Measurements from ENCODE around the gene AEBP1.

AEBP1 gene

DNA sequence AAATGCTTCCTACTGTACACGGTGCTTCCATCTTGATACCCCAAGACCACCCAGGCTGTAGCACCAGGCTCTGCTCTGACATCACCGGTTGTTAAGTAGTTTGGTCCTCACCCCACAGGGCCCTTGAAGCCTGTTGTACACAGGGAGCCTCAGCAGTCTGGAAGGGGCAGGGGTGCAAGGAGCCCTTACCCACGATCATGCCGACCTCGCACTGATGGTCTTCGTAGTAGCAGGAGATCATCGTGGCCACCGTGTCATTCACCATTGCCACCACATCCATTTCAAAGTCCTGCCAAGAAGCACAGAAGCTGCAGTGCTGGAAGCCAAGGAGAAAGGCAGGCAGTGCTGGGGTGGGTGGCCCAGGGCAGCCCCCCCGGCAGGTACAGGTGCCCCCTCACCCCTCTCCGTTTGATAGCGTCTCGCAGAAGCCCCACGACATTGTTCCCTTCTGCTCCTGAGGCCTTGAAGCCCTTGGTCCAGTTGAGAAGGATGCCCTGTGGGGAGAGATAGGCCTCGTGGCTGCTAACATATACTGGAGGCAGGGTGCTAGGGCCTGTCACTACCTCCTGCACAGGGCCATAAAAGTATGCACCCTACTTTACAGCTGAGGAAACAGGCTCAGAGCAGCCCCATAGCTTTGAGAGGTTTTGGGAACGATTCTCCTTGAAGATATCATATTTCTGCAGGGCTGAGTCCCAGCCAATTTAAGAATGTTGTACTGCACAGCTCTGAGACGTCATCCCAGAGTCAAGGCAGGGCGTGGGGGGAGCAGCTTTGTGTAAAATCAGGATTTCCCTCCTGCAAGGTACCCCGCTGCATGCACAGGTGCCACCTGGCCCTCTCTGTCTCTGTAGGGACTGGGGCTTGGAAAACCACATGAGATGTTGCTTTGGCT is 45.7 kb downstream of the AEBP1 start:
- DNase-seq (ENCODE audit: extremely low spot score, insufficient read length, low read depth) (no peak), FAIRE-seq (no peak)

DNA sequence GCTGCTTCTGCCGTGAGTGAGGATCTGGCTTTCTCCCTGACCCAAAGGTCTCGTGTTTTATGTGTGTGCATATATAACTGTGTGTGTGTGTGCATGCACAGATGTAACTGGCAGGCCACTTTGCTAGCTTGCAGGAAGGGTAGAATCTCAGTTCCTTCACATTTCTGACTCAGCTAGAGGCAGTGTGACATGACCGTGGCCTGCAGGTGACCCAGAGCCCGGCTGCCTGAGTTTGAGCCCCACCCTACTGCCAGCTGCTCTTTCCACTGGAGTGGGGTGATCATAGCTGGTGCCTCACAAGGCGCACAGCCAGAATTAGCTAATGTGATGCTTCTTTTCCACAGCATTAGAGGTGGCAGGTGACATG is 46.3 kb downstream of the AEBP1 start:
- DNase-seq (ENCODE audit: extremely low spot score, insufficient read length, low read depth) (no peak), FAIRE-seq (no peak)

DNA sequence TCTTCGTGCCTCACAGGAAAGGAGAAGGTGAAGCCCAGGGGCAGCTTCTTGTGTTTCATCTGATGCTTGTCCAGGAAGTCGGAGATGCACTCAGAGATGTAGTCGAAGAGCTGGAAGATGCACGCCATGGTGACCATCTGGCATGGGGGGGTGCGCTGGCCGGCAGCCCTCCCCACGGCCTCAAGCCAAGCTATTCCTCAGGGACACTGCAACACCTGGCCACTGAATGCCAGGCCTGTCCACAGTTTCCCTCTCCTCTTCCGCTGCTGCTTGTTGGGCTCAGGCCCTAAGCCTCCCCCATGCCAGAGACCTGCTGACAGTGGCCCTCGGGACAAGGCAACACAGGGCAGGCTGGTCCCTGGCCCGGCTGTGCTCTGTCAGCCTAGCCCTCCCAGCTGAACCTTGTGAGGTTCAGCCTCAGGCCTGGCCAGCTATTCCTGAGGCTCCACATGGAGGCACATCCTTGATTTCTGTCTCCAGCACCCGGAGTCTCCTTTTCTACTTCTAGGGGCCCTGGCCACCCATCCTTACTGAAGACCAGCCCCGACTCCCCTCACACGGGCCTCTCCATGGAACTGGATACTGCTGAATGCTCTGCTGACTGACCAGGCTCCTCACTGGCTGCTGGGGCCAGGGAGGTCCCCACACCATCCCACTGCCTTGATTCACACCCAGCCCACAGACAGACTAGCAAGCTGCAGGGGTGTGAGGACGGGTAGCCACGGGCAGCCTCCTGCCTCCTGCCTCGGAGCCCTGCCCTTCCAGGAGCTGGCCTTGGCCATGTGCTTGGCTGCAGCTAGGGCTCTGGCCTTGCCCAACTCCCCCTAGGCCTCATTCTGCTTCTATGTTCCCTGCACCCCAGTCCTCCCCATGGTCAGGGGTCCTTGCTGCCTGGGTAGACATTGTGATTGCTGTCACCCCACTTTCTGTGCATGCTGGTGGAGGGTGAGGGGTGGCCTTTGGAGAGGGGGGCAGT is 47.1 kb downstream of the AEBP1 start:
- FAIRE-seq (no peak), DNase-seq (ENCODE audit: extremely low spot score, insufficient read length, low read depth) (no peak)

DNA sequence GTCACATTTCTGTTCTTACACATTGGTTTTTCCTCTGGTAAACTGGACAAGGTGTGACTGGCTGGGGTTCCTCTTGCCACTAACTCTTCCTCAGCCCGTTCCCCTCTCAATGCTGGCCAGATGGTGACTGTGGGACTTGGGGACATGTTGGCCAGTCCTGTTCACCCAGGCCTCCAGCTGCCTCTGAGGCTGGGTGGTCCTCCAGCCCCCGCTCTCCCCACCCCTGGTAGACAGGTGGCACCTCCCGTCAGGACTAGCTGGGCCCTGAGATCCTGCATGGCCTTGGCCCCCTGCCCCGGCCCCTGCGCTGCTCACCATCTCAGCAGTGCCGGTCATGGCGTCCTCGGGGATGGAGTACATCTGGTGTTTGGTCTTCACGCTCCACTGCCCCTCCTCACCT is 47.8 kb downstream of the AEBP1 start:
- DNase-seq (ENCODE audit: extremely low spot score, insufficient read length, low read depth), result no peak
- FAIRE-seq, result no peak

DNA sequence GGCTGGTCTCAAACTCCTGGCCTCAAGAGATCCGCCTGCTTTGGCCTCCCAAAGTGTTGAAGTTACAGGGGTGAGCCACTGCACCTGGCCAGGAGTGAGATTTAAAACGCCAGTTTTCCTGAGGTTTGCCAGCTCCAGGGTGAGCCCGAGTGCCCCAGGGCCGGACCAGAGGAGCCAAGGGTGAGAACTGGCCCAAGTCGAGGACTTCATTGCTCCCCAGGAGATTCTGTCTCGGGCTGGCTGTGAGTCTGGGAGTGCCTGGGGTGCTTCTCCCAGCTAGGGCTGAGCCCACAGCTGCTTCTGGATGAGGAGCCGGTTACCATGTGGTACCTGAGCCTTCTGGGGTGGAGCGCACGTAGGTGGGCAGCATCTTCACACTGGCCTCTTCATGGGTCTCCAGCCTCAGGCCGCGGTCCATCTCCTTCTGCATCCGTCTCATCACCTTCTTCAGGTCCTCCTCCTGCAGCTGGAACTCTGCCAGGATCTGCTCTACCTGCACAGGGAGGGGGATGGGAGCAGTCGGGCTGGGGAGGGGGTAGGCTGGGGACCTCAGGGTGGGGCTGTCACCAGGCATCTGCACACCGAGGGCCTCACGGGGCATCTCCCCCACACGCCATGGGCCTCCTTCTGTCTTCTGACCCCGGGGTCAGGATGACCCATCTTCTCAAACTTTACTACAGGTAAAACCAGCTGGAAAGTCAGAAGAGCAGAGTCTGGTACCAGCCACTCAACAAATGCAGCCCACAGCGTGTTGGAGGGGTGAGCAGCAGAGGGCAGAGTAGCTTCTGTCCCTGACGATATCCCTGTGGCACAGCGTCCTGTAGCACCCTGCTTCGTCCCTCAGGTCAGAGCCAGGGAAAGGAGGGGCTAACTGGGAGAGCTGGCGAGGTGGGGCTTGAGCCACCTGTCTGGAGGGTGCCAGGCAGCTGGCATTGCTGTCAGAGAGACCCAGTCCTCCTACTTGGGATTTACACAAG is 49.1 kb downstream of the AEBP1 start:
- DNase-seq (ENCODE audit: extremely low spot score, insufficient read length, low read depth) (no peak), FAIRE-seq (no peak)

DNA sequence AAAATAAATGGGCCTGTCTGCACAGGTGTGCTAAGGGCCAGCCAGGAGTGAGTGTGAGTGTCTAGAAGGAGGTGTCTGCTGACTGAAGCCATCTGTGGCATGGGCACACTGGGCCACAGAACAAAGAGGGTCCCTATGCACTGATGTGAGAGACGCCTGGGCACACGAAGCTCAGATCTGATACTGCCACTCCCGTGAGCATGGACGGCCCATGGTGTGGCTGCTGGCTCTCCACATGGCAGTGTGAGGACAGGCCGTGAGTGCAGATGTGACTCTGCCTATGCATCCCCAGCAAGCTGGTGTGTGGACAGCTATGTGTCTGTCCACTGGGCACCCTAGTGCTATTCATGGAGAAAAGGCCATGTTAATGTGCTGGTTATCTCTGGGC is 49.8 kb downstream of the AEBP1 start:
- DNase-seq (ENCODE audit: extremely low spot score, insufficient read length, low read depth), result no peak

DNA sequence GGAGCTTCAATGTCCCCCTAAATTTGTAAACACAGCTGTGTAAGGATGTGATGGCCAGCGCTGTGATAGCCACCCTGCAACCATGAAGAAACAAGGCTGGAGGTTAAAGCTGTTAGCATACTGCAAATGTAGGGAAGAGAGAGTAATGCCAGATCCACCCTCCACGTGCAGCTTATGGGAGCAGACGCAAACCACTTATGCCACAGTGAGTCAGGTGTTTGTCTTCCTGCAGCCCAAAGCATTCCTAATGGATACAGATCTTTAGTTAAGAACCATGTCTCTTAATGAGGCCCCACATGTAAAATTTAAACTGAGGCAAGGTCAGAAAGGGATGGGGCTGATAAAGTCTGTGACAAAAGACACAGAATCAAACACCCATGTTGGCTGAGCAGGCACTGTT is 50.6 kb downstream of the AEBP1 start:
- FAIRE-seq, result no peak

More for the DNA sequence above, 49.8 kb downstream of the AEBP1 start:
- FAIRE-seq, result no peak

DNA sequence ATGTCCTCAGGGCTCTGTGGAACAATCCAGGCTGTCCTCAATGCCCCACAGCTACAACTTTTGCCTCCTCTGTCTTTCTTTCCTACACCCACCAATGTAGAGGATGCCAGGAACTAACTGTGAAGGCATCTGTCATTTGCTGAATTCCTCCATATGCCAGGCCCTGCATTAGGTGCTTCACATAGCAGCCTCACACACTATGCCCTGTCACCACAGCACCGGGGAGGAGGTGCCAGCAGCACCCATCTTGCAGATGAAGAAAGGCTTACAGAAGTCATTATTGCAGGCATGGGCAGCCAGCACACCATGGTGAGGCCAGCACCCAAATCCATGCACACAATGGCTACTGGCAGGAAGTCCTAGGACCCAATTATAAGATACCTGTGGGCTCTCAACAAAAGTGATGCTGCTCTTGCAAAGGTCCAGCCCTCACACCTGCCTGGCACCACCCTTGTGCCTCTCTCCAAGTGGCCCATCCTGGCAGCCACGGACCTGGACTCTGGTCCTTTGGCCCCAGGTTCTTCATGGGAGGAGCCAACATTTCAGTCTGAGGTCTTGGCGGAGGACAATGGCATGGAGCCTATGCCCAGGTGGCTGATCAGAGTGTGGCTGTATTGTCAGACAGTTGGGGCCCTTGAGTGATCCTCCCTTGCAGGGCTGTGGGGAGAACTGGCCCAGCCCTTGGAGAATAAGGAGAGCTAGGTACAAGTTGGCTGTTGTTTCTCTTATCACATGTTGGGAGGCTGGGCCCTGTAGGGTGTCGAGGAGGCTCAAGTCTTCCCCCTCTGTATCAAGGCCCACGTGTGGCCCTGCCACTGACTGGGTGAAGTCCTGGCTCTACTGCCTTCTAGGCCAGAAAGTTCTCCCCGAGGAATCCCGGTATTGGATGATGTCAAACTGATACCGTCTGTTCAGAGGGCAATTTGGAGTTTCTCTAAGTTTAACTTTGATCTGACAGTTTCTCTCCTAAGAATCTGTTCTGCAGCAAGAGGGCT is 51.3 kb downstream of the AEBP1 start:
- DNase-seq (ENCODE audit: extremely low spot score, insufficient read length, low read depth) (no peak), FAIRE-seq (no peak)

More for the DNA sequence above, 50.6 kb downstream of the AEBP1 start:
- DNase-seq (ENCODE audit: extremely low spot score, insufficient read length, low read depth), result no peak

DNA sequence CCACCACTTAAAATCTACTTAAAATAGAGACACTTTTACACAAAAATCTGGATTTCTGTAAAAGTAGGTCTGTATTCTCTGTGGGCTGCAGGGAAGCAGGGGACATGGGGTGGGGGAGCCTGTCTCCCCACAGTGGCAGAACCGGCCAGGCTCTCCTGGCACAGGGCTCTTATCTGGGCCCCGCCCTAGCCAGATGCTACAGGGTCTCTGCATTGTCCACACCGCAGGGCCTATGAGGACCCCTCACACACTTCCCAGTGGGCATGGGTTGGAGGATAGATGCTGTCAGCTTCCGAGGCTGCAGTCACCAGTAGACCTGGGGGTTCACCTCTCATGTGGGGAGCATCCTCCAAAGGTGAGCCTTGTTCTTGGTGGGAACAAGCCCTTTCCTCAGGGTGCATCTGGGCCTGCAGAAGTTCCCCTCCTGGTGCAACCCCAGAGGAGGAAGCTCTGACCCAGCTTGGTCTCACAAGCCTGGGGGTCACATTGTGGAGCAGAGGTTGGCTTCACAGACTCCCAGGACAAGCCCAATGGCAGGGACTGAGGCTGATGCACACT is 52.4 kb downstream of the AEBP1 start:
- FAIRE-seq, result no peak

DNA sequence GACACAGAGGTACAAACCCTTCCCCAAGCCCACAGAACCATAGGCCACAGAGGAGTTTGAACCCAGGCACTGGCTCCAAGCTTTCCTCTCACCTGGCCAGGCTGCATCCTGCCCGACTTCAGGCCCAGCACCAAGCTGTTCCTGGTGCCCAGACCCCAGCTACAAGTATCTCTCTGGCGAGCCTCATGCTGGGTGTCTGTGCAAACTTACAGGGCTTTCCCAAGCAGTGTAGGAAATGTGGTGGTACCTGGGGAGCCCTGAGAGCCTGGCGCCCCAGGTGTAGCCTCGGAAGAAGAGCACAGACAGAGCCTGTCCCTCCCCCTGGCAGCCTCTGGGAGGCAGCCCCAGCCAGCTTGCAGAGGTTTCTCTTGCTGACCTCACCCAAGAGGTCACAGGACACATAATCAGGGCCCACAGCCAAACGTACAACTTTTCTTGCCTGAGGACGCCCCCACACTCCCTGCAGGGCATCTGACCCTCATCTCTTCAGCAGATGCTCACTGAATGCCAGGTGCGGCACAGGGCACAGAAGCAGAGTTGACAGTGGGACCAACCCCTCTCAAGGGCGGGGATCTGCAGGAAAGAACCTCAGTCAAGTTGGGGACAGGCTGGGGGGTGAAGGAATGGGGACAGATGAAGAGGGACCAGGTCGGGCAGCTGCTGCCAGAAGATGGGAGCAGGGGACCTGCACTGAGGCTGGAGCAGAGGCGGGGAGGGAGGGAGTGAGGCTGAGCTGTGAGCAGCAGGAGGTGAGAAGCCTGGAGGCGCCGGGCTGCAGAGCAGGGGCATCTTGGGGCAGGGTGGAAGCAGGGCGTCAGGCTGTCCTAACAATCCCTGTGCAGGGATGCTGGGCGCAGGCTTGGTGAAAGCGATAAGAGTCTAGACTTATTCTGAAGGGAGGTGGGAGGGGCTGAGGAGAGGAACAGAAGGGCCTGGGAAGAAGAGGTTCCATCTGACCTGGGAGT is 53.3 kb downstream of the AEBP1 start:
- no peak for DNase-seq (ENCODE audit: extremely low spot score, insufficient read length, low read depth)
- no peak for FAIRE-seq

More for the DNA sequence above, 52.4 kb downstream of the AEBP1 start:
- DNase-seq (ENCODE audit: extremely low spot score, insufficient read length, low read depth), result no peak

DNA sequence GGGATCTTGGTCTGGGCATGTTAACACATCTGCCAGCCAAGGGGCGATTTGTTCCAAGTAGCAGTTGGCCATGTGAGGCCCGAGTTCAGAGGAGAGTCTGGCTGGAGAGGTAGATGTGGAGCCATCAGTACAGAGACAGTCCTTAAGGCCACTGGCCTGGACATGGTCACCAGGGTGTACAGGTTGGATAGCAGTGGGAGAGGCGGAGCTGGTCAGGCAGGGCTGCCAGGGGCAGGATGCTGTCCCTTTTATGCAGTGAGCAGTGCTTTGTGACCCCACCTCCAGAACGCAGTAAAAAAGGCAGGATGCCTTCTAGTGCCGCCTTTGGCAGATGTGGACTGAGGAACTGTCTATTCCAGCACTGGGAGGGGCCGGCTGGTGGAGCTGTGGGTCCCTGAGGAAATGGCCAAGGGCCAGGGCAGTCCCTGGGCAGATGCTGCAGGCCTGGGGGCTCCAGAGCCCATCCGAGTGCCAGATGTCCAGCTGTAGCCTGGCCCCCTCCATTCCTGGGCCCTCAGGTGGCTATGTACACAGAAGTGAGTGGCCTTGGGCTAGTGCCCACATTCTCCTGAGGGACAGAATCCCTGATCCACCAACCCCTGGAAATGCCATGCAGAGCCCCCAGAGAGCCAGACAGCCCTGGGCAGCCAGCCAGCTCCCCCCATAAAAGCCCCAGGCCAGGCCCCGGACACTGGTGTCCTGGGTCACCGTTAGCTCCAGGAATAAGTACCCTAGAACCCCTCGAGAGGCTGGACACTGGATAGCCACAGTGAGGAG is 54.1 kb downstream of the AEBP1 start:
- no peak for DNase-seq (ENCODE audit: extremely low spot score, insufficient read length, low read depth)
- FAIRE-seq, result no peak

DNA sequence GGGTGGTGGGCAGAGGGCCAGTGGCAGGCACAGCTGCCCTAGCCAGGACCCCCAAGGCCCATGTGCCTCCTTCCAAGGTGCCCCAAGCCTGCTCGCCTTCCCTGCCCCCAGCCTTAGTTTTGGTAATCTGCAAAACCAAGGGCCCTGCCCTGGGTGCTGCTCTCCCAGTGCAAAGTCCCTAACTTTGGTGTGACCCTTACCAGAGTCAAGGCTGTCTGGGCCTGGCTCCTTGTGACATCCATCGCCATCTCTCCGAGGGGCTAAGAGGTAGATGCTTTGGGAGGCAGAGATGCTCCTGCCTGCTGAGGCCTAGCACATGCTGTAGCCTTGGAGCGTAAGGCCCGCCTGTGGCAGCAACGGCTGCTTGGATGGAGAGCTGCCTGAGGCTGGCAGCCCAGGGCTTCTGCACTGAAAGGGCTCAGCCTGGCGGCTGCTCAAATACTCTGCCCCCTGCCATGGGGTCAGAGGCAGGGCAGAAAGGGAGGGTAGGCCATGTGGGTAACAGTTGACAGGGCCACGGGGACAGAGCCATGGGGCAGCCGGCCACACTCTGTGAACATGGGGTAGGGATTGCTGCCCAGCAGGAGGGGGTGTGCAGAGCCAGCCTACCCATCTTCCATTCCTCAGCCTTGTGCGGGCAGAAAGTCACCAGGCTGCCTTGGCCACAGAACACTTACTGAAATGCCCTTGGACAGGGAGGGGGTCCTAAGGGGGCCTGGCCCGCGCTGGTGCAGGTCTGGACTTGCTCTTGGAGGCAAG is 54.9 kb downstream of the AEBP1 start:
- DNase-seq (ENCODE audit: extremely low spot score, insufficient read length, low read depth) (no peak), FAIRE-seq (no peak)

DNA sequence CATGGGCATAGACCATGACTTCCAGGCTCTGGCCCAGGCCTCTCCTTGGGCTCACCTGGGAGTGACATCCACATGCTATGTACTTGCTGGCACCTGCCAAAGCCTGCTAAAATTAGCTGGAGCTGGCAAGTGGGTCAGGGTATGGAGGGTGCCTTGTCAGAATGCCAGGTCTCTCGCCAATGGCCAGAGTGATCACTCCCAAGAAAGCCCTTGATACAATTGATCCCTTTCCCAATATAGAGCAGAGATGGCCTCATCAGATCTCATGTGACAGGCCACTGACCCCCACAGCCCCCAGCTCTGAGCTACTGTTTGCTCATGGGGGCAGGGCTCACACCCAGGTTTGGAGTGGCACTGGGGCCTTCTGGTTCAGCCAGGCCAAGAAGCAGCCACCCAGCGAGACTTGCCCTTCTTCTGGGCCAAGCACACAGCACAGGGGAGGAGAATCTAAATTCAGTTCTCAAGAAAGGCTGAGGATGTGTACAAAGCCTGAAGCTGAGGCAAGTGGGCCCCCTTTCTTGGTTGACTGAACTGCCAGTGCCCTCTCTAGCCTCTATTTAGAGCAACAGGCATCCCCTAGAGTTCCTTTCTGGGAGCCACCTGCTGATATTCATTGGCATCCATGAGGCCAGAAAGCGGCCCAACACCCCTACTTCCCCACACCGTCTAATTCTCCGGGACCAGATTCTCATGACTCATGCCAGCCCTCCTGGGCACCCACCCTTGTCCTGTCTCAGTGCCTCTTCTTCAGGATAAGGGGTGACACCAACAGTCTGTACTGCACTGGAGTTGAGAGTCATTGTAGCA is 55.9 kb downstream of the AEBP1 start:
- DNase-seq (ENCODE audit: extremely low spot score, insufficient read length, low read depth) (no peak), FAIRE-seq (no peak)

DNA sequence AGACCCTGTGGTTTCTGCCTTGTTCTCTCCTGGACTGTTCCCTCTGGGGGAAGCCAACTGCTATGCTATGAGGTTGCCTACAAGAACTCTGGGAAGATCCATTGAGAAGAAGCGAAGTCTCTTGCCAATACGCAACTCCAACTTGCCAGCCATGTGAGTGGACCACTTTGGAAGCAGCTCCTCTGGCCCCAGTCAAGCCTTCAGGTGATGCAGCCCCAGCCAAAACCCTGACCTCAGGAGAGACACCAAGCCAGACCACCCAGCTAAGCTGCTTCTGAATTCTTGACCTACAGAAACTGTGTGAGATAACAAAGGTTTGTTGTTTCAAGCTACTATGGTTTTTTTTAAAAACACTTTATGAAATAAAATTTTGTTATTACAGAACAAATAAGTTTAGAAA is 57.2 kb downstream of the AEBP1 start:
- FAIRE-seq, result no peak
- DNase-seq (ENCODE audit: extremely low spot score, insufficient read length, low read depth), result no peak

DNA sequence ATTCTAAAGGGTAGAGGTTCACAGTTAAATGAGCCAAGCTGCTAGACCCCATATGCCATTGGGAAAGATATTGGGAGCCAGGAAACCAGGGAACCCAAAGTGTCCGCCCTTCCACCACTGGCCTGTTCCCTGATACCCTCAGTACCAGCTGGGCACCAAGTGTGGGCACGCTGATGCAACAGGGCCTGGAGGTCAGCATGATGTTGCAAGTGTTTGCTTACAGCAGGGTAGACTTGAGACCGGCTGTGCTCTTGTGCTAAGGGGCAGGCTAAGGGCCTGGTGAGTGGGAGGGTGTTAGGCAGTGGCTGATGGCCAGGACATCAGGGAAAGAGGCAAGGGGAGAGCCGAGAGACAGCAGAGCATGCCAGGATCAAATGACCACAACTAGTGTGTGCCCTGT is 58.0 kb downstream of the AEBP1 start:
- DNase-seq (ENCODE audit: extremely low spot score, insufficient read length, low read depth) (no peak), FAIRE-seq (no peak)

All from GM18507 (cell line).